ENCODE data around the gene DHTKD1.
"Not testable (repeated sequence)": the region's sequence is repeated elsewhere in the genome, so short reads cannot be mapped to it uniquely, and the experiment has no call there.

DHTKD1 gene

DNA sequence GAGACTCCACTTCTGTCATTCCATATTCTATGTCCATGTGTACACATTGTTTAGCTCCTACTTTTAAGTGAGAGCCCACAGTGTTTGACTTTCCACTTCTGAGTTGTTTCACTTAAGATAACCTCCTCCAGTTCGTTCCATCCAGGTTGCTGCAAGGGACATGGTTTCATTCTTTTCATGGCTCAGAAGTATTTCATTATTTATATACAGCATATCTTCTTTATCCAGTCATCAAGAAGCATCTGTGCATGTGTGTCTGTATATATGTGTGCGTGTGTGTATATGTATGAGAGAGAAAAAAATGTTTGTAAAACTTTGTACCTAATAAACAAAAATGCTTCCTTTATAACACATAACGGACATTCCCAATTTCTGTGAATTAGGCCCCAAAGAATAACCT lies 66.9 kb downstream of the DHTKD1 start:
- DNase-seq: no peak

DNA sequence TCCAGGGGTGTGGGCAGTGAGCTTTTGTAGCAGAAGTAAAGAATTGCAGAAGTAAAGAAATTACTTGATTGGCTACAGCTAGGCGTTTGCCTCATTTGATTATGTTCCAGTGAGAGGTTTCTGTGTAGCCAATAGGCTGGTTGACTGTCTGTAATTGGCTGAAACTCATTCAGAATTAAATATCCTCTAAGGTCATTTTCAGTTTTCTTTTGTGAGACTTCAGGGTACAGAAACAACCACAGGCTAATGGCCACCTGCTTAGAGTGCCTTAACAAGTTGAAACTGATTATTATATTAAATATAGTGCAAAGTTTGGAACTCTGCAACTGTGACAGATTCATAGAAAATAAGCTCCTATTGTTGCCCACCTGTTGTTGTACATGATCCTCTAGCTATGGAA lies 71.3 kb downstream of the DHTKD1 start:
- DNase-seq: no peak

DNA sequence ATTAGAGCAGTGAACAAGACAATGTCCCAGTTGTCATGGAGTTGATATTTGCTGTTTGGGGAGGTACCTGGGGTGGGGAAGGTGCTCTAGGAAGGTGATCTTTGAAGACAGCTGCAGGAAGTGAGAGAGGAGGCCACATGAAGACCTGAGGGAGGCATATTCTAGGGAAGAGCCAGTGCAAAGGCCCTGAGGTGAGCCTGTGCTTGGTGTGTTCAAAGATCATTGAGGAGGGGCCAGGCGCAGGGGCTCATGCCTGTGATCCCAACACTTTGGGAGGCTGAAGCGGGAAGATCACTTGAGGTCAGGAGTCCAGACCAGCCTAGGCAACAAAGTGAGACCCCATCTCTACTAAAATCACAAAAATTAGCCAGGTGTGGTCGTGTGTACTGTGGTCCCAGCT lies 75.8 kb downstream of the DHTKD1 start:
- no peak for DNase-seq

DNA sequence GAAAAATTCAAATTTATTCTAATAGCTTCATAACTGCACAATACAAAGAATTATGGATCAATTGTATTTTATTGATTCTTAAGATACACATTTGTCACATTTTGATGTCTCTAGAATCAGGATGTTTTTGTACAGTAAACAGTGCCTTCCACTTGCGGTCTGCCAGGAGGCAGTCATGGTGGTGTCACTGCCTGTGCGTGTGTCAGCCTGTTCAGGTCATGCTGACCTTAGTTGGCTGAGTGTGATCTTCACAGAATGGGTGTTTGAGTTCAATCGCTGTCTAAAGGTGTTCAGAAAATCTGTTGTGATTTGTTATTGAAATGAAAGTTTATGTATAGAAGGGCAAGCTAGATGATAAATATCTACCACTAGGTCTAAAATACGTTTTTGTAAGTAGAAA lies 81.4 kb downstream of the DHTKD1 start:
- no peak for DNase-seq

DNA sequence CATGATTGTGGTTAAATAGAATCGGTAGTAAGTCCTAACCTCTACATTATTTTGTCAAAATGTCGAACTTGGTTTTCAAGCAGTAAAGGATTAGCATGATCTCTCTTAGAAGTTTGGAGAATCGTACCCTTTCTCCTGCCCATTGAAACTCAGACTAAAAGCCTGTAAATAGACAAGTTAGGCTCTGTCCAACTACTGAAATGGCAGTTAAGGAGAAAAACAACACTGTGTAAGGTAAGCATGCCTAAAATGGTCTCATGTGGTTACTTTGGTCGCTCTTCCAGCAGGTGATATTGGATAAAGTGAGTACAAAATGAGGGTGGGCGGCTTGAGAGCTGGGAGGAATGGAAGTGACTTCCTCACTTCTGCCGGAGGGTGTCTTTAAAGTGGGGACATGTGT lies 85.8 kb downstream of the DHTKD1 start:
- no peak for DNase-seq

DNA sequence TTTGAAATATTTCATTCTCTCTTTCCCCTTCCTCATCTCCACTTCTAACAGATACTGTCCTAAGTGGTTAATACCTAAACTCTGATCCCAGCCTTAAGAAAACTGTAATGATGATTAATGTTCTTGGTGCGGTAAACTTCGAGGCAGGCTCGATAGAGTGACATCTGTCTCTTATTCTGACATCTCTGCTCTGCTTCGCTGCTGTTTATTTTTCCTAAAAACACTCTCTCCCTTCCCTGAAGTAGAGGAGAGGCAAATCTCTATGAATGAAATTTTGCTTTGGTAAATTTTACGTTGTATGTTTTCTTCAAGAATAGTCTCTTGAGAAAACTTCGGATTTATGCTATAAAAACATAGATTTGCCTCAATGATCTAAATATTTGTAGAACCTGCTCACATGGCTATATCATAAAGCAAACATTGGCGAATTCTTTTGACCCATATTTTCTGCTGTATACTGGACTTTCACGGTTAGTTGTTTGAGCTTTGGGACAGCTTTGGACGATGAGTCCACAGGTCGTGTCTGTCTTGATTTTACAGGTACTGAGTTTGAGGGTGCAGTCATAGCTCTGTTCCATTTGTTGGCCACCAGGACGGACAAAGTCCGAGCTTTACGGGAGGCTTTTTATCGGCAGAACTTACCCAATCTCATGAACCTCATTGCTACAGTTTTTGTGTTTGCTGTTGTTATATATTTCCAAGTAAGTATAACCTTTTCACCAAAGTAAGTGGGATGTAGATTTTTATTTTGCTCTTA lies 87.8 kb downstream of the DHTKD1 start:
- no peak for DNase-seq

DNA sequence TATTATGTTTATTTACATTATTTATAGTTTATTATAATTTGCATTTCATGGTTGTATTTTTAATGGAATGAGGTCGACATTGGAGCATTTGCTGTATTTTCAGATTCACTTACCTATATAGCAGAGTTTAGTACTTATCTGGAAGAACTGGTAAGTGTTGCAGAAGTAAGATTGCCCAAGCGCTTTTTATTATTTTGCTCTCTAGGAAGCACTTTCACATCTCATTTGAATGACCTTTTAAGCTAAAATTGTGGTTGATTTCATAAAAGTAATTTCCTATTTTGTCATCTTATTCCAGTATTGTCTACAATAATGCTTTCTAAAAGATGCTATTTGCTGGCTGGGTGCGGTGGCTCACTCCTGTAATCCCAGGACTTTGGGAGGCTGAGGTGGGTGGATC lies 89.4 kb downstream of the DHTKD1 start:
- no peak for DNase-seq

DNA sequence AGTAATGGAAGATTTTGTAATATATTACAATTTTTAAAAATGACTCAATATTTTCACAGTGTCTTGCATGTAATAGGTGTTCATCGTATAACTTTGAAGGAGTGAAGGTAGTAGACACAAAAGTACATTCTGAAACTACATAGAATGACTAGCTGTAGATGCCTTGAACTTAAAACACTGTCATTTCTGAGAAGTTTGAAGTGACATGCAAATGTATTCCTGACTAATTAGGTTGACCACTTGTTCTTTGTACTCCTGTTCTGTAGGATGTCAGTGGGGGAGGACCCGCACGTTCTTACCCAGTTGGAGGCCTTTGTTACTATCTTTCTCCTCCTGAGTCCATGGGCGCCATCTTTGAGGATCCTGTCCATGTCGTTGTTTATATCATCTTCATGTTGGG lies 91.9 kb downstream of the DHTKD1 start:
- DNase-seq: no peak

DNA sequence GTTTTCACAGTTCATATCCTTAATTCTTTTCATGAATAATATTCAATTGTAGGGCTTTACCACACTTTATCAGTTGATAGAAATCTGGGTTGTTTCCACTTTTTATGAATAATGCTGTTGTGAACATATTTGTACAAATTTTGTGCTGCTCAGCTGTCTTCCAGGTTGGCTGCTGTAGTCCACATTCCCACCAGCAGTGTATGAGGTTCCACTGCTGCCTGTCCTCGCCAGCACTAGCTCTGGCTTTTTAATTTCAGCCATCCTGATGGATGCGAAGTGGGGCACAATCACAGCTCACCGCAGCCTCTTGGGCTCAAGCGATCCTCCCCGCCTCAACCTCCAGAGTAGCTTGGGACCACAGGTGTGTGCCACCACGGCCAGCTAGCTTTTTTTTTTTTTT lies 94.2 kb downstream of the DHTKD1 start:
- no peak for DNase-seq

DNA sequence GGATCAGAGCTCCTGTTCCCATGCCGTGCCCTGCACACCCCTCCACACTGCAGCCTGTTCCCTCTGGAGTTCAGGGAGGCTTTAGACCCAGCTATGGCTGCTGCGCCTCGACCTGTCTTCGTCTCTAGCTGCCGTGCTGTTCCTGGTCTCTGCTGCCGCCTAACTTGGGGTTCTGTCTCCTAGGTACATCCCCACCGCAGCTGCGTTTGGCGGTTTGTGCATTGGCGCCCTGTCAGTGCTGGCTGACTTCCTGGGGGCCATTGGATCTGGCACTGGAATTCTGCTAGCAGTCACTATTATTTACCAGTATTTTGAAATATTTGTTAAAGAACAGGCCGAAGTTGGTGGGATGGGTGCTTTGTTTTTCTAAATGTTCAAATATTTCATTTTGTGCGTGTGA lies 95.3 kb downstream of the DHTKD1 start:
- no peak for DNase-seq

DNA sequence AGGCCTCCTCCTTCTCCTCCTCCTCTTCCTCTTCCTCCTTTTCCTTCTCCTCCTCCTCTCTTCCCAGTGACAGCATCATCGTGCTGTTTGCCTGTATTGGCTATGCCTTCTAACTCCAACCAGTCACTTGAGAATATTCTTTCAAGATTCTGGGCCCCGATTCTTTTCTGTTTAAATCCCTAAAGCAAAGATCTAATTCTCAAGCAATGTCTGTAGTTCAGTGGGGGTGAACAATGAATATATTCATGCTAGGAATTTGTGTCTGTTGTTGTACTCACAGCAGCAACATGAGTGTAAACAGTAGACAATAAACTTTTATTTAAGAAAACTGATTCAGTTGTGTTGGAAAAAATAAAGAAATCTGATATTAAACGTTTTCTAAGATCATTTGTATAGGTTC lies 96.3 kb downstream of the DHTKD1 start:
- DNase-seq: no peak

DNA sequence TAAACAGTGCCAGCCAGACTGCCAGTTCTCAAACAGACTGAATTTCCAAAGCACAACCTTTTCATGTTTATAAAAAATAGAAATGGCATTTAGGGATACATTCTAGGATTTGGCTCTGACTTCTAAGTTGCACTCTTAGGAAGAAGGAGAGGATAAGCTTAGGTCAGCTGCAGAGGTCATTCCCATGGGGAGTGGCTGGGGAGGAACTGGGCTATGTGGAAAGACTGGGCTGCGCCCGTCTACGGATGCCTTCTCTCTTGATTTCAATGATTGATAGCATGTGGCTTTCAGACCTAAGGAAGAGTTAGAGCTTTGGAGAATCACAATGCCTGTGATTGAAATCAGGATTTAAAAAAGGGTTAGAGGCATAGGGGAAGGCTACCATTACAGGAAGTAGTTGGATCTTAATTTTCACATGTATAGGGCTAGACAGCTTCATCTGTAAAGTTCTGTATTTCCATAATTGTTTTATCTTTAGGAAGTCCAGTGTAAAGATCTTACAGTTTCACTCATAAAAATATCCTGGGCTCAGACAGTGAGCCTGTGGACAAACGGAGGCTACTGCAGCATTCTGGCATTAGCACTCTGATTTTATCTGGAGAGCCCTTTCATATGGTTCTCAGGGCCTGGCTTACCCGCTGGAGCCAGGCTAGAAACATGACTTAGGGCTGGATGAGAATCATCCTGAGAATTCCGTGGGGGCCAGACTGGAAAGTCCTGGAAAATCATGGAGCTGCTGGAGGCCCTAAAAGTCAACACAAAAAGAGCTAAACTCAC lies 97.4 kb downstream of the DHTKD1 start:
- DNase-seq: no peak

DNA sequence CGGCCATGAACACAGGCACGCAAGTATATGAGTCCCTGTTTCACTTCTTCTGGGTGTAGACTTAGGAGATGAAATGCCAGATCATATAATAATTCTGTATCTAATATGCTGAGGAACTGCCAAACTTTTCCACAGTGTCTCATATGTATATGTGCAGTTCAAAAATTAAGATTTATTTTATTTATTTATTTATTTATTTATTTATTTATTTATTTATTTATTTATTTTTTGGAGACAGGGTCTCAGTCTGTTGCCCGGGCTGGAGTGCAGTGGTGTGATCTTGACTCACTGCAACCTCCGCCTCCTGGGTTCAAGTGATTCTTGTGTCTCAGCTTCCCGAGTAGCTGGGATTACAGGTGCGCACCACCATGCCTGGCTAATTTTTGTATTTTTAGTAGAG lies 102.8 kb downstream of the DHTKD1 start:
- not testable (repeated sequence) for DNase-seq

Measured in right kidney (tissue), 1 donor.